ENCODE data around the gene CCDC85C. TPM values are rescaled to one million over a fixed set of nuclear protein-coding genes. Genes with fewer than 3 reads are reported as not detected.
A peak's percentile ranks its signal among the peaks of the same experiment; 100 is the strongest.

The CCDC85C gene
- total RNA-seq, 1 experiment from 2014 or later = 33.2 TPM

DNA sequence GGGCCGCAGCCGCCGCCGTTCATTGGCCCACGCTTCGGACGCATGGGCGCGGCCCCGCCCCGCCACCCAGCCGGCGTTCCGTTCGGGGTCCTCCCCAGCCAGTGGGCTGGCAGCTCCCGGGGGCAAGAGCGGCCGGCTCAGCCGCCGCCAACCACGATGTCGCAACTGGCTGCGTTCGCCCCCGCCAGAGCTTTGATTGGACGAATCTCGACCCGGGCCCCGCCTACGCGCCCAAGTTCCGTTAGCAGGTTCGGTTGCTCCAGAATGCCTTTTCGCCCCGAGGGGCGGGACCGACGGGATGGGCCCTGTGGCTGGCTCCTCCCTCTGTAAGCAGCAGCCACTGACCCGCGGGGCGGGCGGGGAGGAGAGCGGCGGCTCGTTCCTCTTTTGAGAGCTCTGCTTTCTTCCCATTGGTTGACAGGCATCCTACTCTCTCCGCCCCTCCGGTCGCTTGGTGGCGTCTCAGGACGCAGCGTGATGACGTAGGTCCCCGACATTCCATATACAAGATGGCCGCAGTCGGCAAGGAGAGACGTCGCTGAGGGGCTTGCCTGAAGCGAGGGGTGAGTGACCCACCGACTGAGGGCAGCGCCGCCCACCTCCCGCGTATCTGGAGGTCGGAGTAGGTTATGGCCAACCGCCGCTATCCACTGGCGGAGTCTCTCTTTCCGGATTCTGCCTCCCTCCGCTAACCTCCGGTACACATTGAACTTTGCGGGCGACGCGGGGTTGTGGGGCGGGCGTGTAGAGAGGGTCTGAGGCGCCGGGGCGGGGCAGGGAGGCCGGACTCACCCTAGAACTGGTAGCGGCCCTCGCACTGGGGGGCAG, 122.9 kb downstream of the CCDC85C start, which contains the start of gene CCNK:
Gene CCNK, plus strand, starts transcription at position 493 of the 828 bp plus-strand sequence. CDS start 11,269 bp downstream, outside the sequence.
- no peak within 1 kb of the TSS for H2BK5ac ChIP-seq (ENCODE audit: insufficient read length, low read length)
- H2AFZ ChIP-seq (ENCODE audit: low read length) = no peak within 1 kb of the TSS
- no peaks in the 10 kb centered on the region for H4K20me1 ChIP-seq (ENCODE audit: control insufficient read depth, insufficient read depth, insufficient read length)
- no peak within 1 kb of the TSS for H3T11ph ChIP-seq (ENCODE audit: low read length)
- H3K27ac ChIP-seq (ENCODE audit: insufficient read length, low read depth, low read length) = peak within 1 kb of the TSS; percentile 48
- TF ChIP-seq, protein P1, sequence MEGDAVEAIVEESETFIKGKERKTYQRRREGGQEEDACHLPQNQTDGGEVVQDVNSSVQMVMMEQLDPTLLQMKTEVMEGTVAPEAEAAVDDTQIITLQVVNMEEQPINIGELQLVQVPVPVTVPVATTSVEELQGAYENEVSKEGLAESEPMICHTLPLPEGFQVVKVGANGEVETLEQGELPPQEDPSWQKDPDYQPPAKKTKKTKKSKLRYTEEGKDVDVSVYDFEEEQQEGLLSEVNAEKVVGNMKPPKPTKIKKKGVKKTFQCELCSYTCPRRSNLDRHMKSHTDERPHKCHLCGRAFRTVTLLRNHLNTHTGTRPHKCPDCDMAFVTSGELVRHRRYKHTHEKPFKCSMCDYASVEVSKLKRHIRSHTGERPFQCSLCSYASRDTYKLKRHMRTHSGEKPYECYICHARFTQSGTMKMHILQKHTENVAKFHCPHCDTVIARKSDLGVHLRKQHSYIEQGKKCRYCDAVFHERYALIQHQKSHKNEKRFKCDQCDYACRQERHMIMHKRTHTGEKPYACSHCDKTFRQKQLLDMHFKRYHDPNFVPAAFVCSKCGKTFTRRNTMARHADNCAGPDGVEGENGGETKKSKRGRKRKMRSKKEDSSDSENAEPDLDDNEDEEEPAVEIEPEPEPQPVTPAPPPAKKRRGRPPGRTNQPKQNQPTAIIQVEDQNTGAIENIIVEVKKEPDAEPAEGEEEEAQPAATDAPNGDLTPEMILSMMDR (conservative IDR thresholded peaks at IDR 0.05) = no peak
- no peak within 1 kb of the TSS; the same call in 1 of the 2 replicates for H3K4ac ChIP-seq (ENCODE audit: low read depth, low read length)
- H3K18ac ChIP-seq (ENCODE audit: insufficient read length, low read depth, low read length) = peak within 1 kb of the TSS; percentile 93
- no peak within 1 kb of the TSS for H2BK15ac ChIP-seq (ENCODE audit: low read depth, low read length)
- no peak within 1 kb of the TSS for H2BK20ac ChIP-seq (ENCODE audit: low read depth, low read length, poor library complexity, severe bottlenecking)
- H3K14ac ChIP-seq (ENCODE audit: insufficient read depth, low read length) = peak within 1 kb of the TSS; percentile 95
- H3K9ac ChIP-seq (ENCODE audit: extremely low read depth, insufficient read length, low read length) = peak within 1 kb of the TSS; percentile 95
- peak within 1 kb of the TSS; percentile 93 to 98 for H3K4me3 Mint-ChIP-seq
- H3K79me1 ChIP-seq (ENCODE audit: insufficient read depth, low read depth, low read length, poor library complexity, severe bottlenecking) = peaks cover 9% of the 10 kb centered on the region
- no peaks in the 10 kb centered on the region for H3K9me3 ChIP-seq (ENCODE audit: control insufficient read depth, low read depth, low read length)
- peak within 1 kb of the TSS; percentile 99 for H3K4me2 ChIP-seq (ENCODE audit: insufficient read depth, insufficient read length, low read length)
- H2BK12ac ChIP-seq (ENCODE audit: insufficient read length, low read depth, low read length) = no peak within 1 kb of the TSS
- peaks cover 17 to 25% of the 10 kb centered on the region in 2 experiments for H3K4me1 Mint-ChIP-seq
- no peaks in the 10 kb centered on the region for H3K36me3 Mint-ChIP-seq (ENCODE audit: insufficient read depth in 1 of 3, low read depth in 3 of 3)
- peak; percentile 100 for DNase-seq
- H3K79me2 ChIP-seq (ENCODE audit: insufficient read depth, low read length) = peaks cover 49% of the 10 kb centered on the region; the same call in 1 of the 2 replicates
- no peak within 1 kb of the TSS for H3K56ac ChIP-seq (ENCODE audit: insufficient read length, low read depth, low read length)
- H3K27ac Mint-ChIP-seq = peak within 1 kb of the TSS; percentile 96 to 99 (median 98)
- no peaks in the 10 kb centered on the region for H3K9me3 Mint-ChIP-seq
- no peaks in the 10 kb centered on the region for H3K27me3 Mint-ChIP-seq (ENCODE audit: low read depth)
- no peak within 1 kb of the TSS for H2AK5ac ChIP-seq (ENCODE audit: insufficient read length, low read length)
- no peaks in the 10 kb centered on the region for H3K27me3 ChIP-seq (ENCODE audit: insufficient read depth, low read length)
- H3K4me1 ChIP-seq (ENCODE audit: insufficient read depth, low read length) = 0 out of 2 replicates have a peak, but pooled peaks cover 2% of the 10 kb centered on the region
- H3K23me2 ChIP-seq (ENCODE audit: insufficient read length, low read depth, low read length, poor library complexity, severe bottlenecking) = peaks cover 11% of the 10 kb centered on the region
- H4K91ac ChIP-seq (ENCODE audit: insufficient read length, low read depth, low read length) = no peak within 1 kb of the TSS
- no peak within 1 kb of the TSS for H3K23ac ChIP-seq (ENCODE audit: insufficient read length, low read depth, low read length)
- no peak within 1 kb of the TSS for H4K5ac ChIP-seq (ENCODE audit: insufficient read length, low read depth, low read length)
- no peak within 1 kb of the TSS for H4K8ac ChIP-seq (replicated peaks; ENCODE audit: insufficient read length, low read depth, low read length)
- WGBS (ENCODE audit: extremely low coverage, insufficient read length, low lambda C conversion rate) = no CpG with 5 or more reads among the region's 82 CpGs
- no peak within 1 kb of the TSS for H2BK120ac ChIP-seq (ENCODE audit: low read depth, low read length, poor library complexity, severe bottlenecking)
